DND-41 (cell line): ENCODE data around the gene CCDC85C.

Experiments used
- CTCF ChIP-seq: IDR thresholded peaks from 2 replicates; pipeline ENCODE4 v1.5.1; 2012; ENCODE audit warnings: borderline replicate concordance, low read length, moderate library complexity, mild to moderate bottlenecking; ENCODE audit not compliant: poor library complexity, severe bottlenecking; ENCODE audit errors: extremely low read depth
- EZH2 ChIP-seq: IDR thresholded peaks from 3 replicates; pipeline ENCODE4 v1.6.1; 2012; ENCODE audit warnings: borderline replicate concordance, low read depth, mild to moderate bottlenecking, moderate library complexity, low read length, inconsistent platforms; ENCODE audit not compliant: severe bottlenecking

DNA sequence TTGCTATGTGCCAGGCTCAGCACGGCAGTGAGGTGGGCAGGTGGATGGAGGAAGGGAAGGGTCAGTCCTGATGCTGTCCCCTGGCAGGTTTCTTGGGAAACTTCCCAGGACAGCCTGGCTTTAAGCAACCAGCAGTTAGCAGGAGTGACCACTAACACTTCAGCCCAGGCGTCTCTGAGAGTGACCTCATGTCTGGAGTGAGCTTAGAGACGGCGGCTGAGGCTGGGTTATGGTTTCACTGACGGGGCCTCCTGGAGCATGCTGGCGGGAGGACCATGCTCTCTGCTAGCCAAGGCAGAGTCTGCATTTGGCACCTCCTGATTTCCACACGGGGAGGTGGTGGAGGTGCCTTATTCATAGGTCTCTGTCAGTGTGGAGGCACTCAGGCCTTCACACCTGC is 43.4 kb upstream of the CCDC85C start:
- no peak for TF ChIP-seq CTCF
- TF ChIP-seq EZH2, result no peak
